ENCODE data around the gene CENPS. TPM values are rescaled to one million over a fixed set of nuclear protein-coding genes. Genes with fewer than 3 reads are reported as not detected.

Gene CENPS
- polyA plus RNA-seq, 2 of the 4 experiments (the other 2 are of a cell fraction) = 25.7 to 27.3 TPM

DNA sequence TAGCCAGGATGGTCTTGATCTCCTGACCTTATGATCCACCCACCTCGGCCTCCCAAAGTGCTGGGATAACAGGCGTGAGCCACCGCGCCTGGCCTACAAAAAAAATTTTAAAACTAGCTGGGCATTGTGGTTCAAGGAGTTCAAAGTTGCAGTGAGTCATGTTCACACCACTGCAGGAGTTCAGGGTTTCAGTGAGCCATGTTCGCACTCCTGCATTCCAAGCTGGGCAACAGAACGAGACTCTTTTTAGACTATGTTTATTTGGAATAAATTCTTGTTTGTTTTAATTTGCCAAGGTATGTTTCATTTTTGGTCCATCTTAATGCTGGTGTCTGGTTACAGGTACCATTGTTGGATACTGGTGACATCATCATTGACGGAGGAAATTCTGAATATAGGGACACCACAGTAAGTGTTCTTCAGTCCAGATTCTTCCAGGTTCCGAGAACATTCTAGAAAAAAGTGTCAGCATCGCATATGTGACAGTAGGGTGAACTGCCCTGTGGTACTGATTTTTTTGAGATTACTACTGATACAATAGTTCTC is 27.4 kb upstream of the CENPS start:
- ATAC-seq = no peak
- no peak for TF ChIP-seq EP300 (IDR thresholded peaks at IDR 0.05)
- TF ChIP-seq HMGXB4 (CRISPR knock-in tag; IDR thresholded peaks at IDR 0.05; ENCODE audit: borderline replicate concordance) = no peak
- no peak for TF ChIP-seq NFE2L2 (conservative IDR thresholded peaks at IDR 0.05; ENCODE audit: low read length)
- TF ChIP-seq, protein P1, sequence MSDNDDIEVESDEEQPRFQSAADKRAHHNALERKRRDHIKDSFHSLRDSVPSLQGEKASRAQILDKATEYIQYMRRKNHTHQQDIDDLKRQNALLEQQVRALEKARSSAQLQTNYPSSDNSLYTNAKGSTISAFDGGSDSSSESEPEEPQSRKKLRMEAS (IDR thresholded peaks at IDR 0.05) = peak; percentile 54; the same call in 1 of the 2 replicates
- no peak for TF ChIP-seq PHF8 (IDR thresholded peaks at IDR 0.05; ENCODE audit: borderline replicate concordance, low read depth)
- 0 out of 2 replicates have a peak, but pooled peaks have one; percentile 22 for TF ChIP-seq POLR2AphosphoS2 (conservative IDR thresholded peaks at IDR 0.05; ENCODE audit: low read length)
- no peak for TF ChIP-seq ZNF302 (CRISPR knock-in tag; IDR thresholded peaks at IDR 0.05)
- peak; percentile 55; the same call in 1 of the 2 replicates for TF ChIP-seq RARB (CRISPR knock-in tag; IDR thresholded peaks at IDR 0.05)
- TF ChIP-seq RAD21 (conservative IDR thresholded peaks at IDR 0.05 in 1 of 2, IDR thresholded peaks at IDR 0.05 in 1 of 2) = no peak
- TF ChIP-seq FOSL2 (IDR thresholded peaks at IDR 0.05) = no peak
- TF ChIP-seq FOSL2 (CRISPR knock-in tag; IDR thresholded peaks at IDR 0.05) = peak; percentile 52
- Histone ChIP-seq H3K4me2 (peak overlapping the region; percentile 90), H3K4me3 (peak overlapping the region; percentile 89), H3K9me3 (no peaks in the 10 kb centered on the region), H3K27ac (peak overlapping the region; percentile 95 to 99), H3K4me1 (peaks cover 52% of the 10 kb centered on the region)
- POLR2A ChIA-PET = interaction anchor here (1.0 to 5.8 kb wide), 3 partner anchors 13 to 26 kb away, joined by 4 to 107 read pairs (median 6); no protein-coding TSS in a partner anchor
- 2% methylated on average over 9 of the region's 9 CpGs for WGBS (ENCODE audit: missing lambda C conversion rate)
- FAIRE-seq = no peak
- CTCF ChIA-PET = interaction anchor here (0.7 to 1.3 kb wide), 3 partner anchors 15 to 26 kb away, joined by 3 to 9 read pairs (median 4); no protein-coding TSS in a partner anchor
- peak in 1 of 2 experiments; percentile 62 for DNase-seq (ENCODE audit: low read depth in 1 of 2, low spot score in 1 of 2)

DNA sequence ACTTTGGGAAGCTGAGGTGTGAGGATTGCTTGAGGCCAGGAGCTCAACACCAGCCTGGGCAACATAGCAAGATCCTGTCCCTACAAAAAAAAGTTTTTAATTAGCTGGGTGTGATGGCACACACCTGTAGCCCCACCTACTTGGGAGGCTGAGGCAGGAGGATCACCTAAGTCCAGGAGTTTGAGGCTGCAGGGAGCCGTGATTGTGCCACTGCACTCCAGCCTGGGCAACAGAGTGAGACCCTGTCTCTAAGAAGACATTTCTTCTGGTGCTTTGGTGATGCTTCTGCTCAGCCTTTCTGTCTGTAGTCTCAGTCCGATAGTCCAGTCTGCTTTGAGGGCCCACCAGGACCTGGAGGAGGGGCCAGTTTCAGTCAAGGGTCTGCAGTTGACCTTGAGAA is 23.0 kb upstream of the CENPS start:
- H3K4me2 ChIP-seq = peak overlapping the region; percentile 90
- ChIA-PET POLR2A (interaction anchor here (1.4 to 4.2 kb wide), 3 partner anchors 9 to 30 kb away, joined by 3 to 16 read pairs (median 7); partner anchors contain the start of gene PGD), CTCF (interaction anchor here (0.7 to 5.1 kb wide), 4 partner anchors 12 to 29 kb away, joined by 3 to 33 read pairs (median 4); no protein-coding TSS in a partner anchor)
- H3K4me1 ChIP-seq = peaks cover 96% of the 10 kb centered on the region
- 54% methylated on average over 2 of the region's 2 CpGs for WGBS (ENCODE audit: missing lambda C conversion rate)
- no peak for TF ChIP-seq GATA3 (IDR thresholded peaks at IDR 0.05; ENCODE audit: borderline replicate concordance)
- TF ChIP-seq FOSB (CRISPR knock-in tag; IDR thresholded peaks at IDR 0.05) = no peak
- TF ChIP-seq ZSCAN20 (CRISPR knock-in tag; IDR thresholded peaks at IDR 0.05) = no peak
- TF ChIP-seq HMGXB4 (CRISPR knock-in tag; IDR thresholded peaks at IDR 0.05; ENCODE audit: borderline replicate concordance) = no peak
- TF ChIP-seq TFCP2L1 (CRISPR knock-in tag; IDR thresholded peaks at IDR 0.05) = peak; percentile 58; the same call in 1 of the 2 replicates
- TF ChIP-seq, protein P2, sequence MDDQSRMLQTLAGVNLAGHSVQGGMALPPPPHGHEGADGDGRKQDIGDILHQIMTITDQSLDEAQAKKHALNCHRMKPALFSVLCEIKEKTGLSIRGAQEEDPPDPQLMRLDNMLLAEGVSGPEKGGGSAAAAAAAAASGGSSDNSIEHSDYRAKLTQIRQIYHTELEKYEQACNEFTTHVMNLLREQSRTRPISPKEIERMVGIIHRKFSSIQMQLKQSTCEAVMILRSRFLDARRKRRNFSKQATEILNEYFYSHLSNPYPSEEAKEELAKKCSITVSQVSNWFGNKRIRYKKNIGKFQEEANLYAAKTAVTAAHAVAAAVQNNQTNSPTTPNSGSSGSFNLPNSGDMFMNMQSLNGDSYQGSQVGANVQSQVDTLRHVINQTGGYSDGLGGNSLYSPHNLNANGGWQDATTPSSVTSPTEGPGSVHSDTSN (IDR thresholded peaks at IDR 0.05) = no peak
- TF ChIP-seq JUN (IDR thresholded peaks at IDR 0.05) = peak in 1 of 2 experiments; percentile 12; a peak in 1 of 5 replicates
- no peak for TF ChIP-seq RFX5 (IDR thresholded peaks at IDR 0.05)
- TF ChIP-seq TP53 (CRISPR knock-in tag; IDR thresholded peaks at IDR 0.05) = no peak; the same call in 1 of the 2 replicates
- TF ChIP-seq NPAS2 (CRISPR knock-in tag; IDR thresholded peaks at IDR 0.05; ENCODE audit: borderline replicate concordance) = no peak
- H3K4me3 ChIP-seq = peak overlapping the region; percentile 17; the same call in 1 of the 3 replicates
- ATAC-seq = 0 out of 6 replicates have a peak, but pooled peaks of 1 of the 2 experiments have one; percentile 1
- peak overlapping the region; percentile 95 to 99 for H3K27ac ChIP-seq
- H3K9me3 ChIP-seq = no peaks in the 10 kb centered on the region
- no peak for FAIRE-seq
- DNase-seq (ENCODE audit: low read depth in 1 of 2, low spot score in 1 of 2) = no peak

All from A549 (cell line).